Naive thymus-derived CD4-positive, alpha-beta T cell (primary cell): ENCODE measurements around the gene KCNV2. TPM values are rescaled to one million over a fixed set of nuclear protein-coding genes. Genes with fewer than 3 reads are reported as not detected.

Source experiments
- ATAC-seq: fragments of 150-1000 bp; cut with Tn5 transposase; 2 replicates; pipeline ENCODE4 v1.10.0; 2021; ENCODE audit warnings: mild to moderate bottlenecking, moderate library complexity
- CTCF ChIA-PET: fragments of 350-600 bp; sonication (Branson Sonifier 250); formaldehyde crosslinking; loops from one replicate; lab custom pipeline; 2021; ENCODE audit warnings: antibody characterized with exemption; lab: Charles Lee
- POLR2A ChIA-PET: fragments of 350-600 bp; sonication (Branson Sonifier 250); formaldehyde crosslinking; loops from one replicate; lab custom pipeline; 2021; ENCODE audit warnings: antibody characterized with exemption, inconsistent platforms; lab: Charles Lee
- DNase-seq, 9 donors: peaks; one replicate each; pipeline versions ENCODE4 v3.0.0 to v3.0.0-alpha.2; 2020 to 2022; ENCODE audit warnings: mixed read lengths in 1 of 9
- H3K27ac ChIP-seq: one replicate; pipeline ENCODE4 v1.7.0; 2013; ENCODE audit warnings: mild to moderate bottlenecking, low read depth, low read length, moderate library complexity
- H3K27me3 ChIP-seq, 2 donors: one replicate each; pipeline ENCODE4 v1.7.0; 2013; ENCODE audit warnings: low read length in 2 of 2, mild to moderate bottlenecking in 2 of 2, moderate library complexity in 2 of 2; ENCODE audit not compliant: control insufficient read depth in 2 of 2, insufficient read depth in 2 of 2
- H3K36me3 ChIP-seq, 3 experiments: 1 replicate in 2 of 3; 2 replicates in 1 of 3; pipeline ENCODE4 v1.7.0; 2013; ENCODE audit warnings: low read length in 3 of 3, mild to moderate bottlenecking in 3 of 3, moderate library complexity in 1 of 3; ENCODE audit not compliant: insufficient read depth in 3 of 3, control insufficient read depth in 2 of 3
- H3K4me1 ChIP-seq, 2 donors: one replicate each; pipeline ENCODE4 v1.7.0; 2013; ENCODE audit warnings: low read length in 2 of 2, mild to moderate bottlenecking in 2 of 2, moderate library complexity in 1 of 2; ENCODE audit not compliant: control insufficient read depth in 2 of 2, insufficient read depth in 2 of 2
- H3K4me3 ChIP-seq: 2 replicates; pipeline ENCODE4 v1.7.0; 2013; ENCODE audit warnings: mild to moderate bottlenecking, low read length
- H3K9me3 ChIP-seq, 3 experiments: 1 replicate in 2 of 3; 2 replicates in 1 of 3; pipeline ENCODE4 v1.7.0; 2013; ENCODE audit warnings: low read length in 3 of 3; ENCODE audit not compliant: control insufficient read depth in 2 of 3
- H3K27ac Mint-ChIP-seq, 9 donors: one replicate each; pipeline ENCODE4 v1.8.0; 2020 to 2022; ENCODE audit warnings: mixed read lengths in 9 of 9, mild to moderate bottlenecking in 8 of 9, moderate library complexity in 5 of 9, inconsistent platforms in 2 of 9
- H3K27me3 Mint-ChIP-seq, 5 donors: one replicate each; pipeline ENCODE4 v1.8.0; 2021 to 2022; ENCODE audit warnings: mixed read lengths in 5 of 5, mild to moderate bottlenecking in 1 of 5
- H3K36me3 Mint-ChIP-seq, 5 donors: one replicate each; pipeline ENCODE4 v1.8.0; 2020 to 2022; ENCODE audit warnings: mixed read lengths in 5 of 5, mild to moderate bottlenecking in 3 of 5, inconsistent platforms in 1 of 5
- H3K4me1 Mint-ChIP-seq, 7 donors: one replicate each; pipeline ENCODE4 v1.8.0; 2020 to 2022; ENCODE audit warnings: mixed read lengths in 7 of 7, mild to moderate bottlenecking in 3 of 7, inconsistent platforms in 1 of 7
- H3K4me3 Mint-ChIP-seq, 10 donors: one replicate each; pipeline ENCODE4 v1.8.0; 2020 to 2022; ENCODE audit warnings: mild to moderate bottlenecking in 10 of 10, mixed read lengths in 10 of 10, moderate library complexity in 6 of 10, inconsistent platforms in 2 of 10
- H3K9me3 Mint-ChIP-seq, 11 donors: one replicate each; pipeline ENCODE4 v1.8.0; 2020 to 2022; ENCODE audit warnings: mixed read lengths in 11 of 11, mild to moderate bottlenecking in 4 of 11, inconsistent platforms in 1 of 11, moderate library complexity in 1 of 11
- intact Hi-C, 2 donors: fragments of 100-400 bp; cut with micrococcal nuclease; formaldehyde crosslinking; loops; one replicate each; pipeline ENCODE4 v1.15.1; 2023
- polyA plus RNA-seq, 2 donors: library from polyadenylated mRNA; unstranded; fragments of 300-500 nt; fragmentation: Illumina TruSeq; gene quantifications; one replicate each; pipeline ENCODE4 v1.2.3, GENCODE V29; 2021
- total RNA-seq, 6 experiments: library from RNA in 5 of 6; stranded (reverse) in 5 of 6; gene quantifications; 1 replicate in 5 of 6; 2 replicates in 1 of 6; pipeline ENCODE4 v1.2.3 and lab custom pipeline; 2021 to 2026

KCNV2 gene
- total and polyA plus RNA-seq, 7 experiments from 2014 or later, result not detected

DNA sequence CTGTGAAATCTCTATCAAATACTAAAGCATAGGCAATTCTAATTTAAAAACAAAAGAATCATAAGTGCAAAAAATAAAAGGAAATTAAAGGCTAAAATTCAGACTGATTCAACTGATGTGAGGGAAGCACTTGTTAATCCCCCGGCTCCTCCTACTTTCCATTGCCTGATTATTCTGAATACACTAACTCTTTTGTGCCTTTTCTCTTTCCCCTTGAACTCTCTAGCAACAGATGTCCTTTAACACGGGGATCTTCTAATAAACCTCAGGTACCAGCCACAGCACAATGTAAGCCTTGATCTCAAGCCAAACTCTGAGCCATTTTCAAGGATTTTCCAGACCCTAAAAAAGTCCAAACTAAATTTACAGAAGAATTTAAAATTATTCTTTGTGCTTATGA, 61.5 kb downstream of the KCNV2 start:
- no peaks in the 10 kb centered on the region for H3K4me1 ChIP-seq
- intact Hi-C loops, result no loop called here
- DNase-seq, result no peak
- no peak overlapping the region for H3K27ac Mint-ChIP-seq
- CTCF ChIA-PET, result no interaction called here
- H3K4me3 ChIP-seq, result no peak overlapping the region
- no peak overlapping the region for H3K27ac ChIP-seq
- peaks cover 35 to 100% (median 90%) of the 10 kb centered on the region in 5 donors for H3K36me3 Mint-ChIP-seq
- H3K27me3 Mint-ChIP-seq, result no peaks in the 10 kb centered on the region
- POLR2A ChIA-PET, result no interaction called here
- H3K4me1 Mint-ChIP-seq, result no peaks in the 10 kb centered on the region
- H3K9me3 ChIP-seq, result peaks cover 0 to 16% (median 0%) of the 10 kb centered on the region in 3 experiments
- H3K36me3 ChIP-seq, result peaks cover 0 to 55% (median 19%) of the 10 kb centered on the region in 3 experiments
- H3K4me3 Mint-ChIP-seq, result no peak overlapping the region
- H3K9me3 Mint-ChIP-seq, result peaks cover 0 to 68% (median 44%) of the 10 kb centered on the region in 11 donors
- no peaks in the 10 kb centered on the region for H3K27me3 ChIP-seq
- no peak for ATAC-seq

Other genes with a start within 250 kb of the KCNV2 start
- 1 to 10 TPM in 1 of 5 experiments, under 1 TPM in 1, not detected in 3; 0.07 to 8.1 TPM for gene VLDLR, start 95.7 kb upstream of the KCNV2 start, total RNA-seq
- gene VLDLR, start 95.7 kb upstream of the KCNV2 start, polyA plus RNA-seq, result not detected
- 10 to 100 TPM; 33.6 to 68.3 (median 36.5) TPM for gene PUM3, start 126.6 kb downstream of the KCNV2 start, total RNA-seq
- gene PUM3, start 126.6 kb downstream of the KCNV2 start, polyA plus RNA-seq, result 10 to 100 TPM; 16.5 to 24.8 TPM